ENCODE results near the gene SLC27A2. TPM values are rescaled to one million over a fixed set of nuclear protein-coding genes. Genes with fewer than 3 reads are reported as not detected.

SLC27A2 gene
- total RNA-seq, 2 experiments from 2014 or later, result not detected

DNA sequence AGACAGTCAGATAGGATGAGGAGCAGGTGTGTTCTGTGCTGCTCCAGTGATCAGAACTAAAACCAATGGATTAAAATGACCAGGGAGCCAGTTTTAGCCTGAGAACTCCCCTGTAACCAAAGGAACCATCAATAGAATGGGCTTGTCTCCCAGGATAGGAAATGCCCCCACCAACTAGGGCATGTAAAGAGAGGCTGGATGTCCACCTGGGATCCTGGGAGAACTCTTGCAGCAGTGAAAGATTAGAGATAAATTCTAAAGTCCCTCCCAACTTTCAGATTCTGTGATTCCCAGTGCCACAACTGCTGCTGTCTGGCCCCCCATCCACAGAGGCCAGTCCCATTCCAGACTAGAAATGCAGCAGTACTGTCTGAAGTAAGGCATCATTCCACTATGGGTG, 49.8 kb downstream of the SLC27A2 start:
- Histone ChIP-seq H3K4me1 (ENCODE audit: insufficient read depth, low read length, poor library complexity, severe bottlenecking) (no peaks in the 10 kb centered on the region), H3K36me3 (ENCODE audit: insufficient read depth, low read length) (no peaks in the 10 kb centered on the region), H4K20me1 (ENCODE audit: insufficient read depth, low read length) (no peaks in the 10 kb centered on the region), H2AFZ (ENCODE audit: low read length) (no peak overlapping the region), H3K27ac (ENCODE audit: low read depth, low read length, poor library complexity, severe bottlenecking) (no peak overlapping the region), H3K4me2 (ENCODE audit: low read length) (no peak overlapping the region), H3K4me3 (ENCODE audit: low read depth, low read length, poor library complexity, severe bottlenecking) (no peak overlapping the region), H3K79me2 (ENCODE audit: insufficient read depth, low read depth, low read length) (no peaks in the 10 kb centered on the region), H3K9me2 (ENCODE audit: insufficient read depth, low read length) (no peaks in the 10 kb centered on the region), H3K9me3 (ENCODE audit: low read length) (no peaks in the 10 kb centered on the region)
- ChIA-PET POLR2A (no interaction called here), CTCF (ENCODE audit: unreplicated experiment) (no interaction called here)
- no peak for DNase-seq (ENCODE audit: low spot score)
- TF ChIP-seq EZH2phosphoT487 (IDR thresholded peaks at IDR 0.05; ENCODE audit: borderline replicate concordance, low read depth, low read length), result no peak
- TF ChIP-seq, protein P1, sequence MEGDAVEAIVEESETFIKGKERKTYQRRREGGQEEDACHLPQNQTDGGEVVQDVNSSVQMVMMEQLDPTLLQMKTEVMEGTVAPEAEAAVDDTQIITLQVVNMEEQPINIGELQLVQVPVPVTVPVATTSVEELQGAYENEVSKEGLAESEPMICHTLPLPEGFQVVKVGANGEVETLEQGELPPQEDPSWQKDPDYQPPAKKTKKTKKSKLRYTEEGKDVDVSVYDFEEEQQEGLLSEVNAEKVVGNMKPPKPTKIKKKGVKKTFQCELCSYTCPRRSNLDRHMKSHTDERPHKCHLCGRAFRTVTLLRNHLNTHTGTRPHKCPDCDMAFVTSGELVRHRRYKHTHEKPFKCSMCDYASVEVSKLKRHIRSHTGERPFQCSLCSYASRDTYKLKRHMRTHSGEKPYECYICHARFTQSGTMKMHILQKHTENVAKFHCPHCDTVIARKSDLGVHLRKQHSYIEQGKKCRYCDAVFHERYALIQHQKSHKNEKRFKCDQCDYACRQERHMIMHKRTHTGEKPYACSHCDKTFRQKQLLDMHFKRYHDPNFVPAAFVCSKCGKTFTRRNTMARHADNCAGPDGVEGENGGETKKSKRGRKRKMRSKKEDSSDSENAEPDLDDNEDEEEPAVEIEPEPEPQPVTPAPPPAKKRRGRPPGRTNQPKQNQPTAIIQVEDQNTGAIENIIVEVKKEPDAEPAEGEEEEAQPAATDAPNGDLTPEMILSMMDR (conservative IDR thresholded peaks at IDR 0.05; ENCODE audit: low read length), result no peak
- BruUV-seq (replicated peaks), result no TSS peak
- intact Hi-C loops (cut with micrococcal nuclease; ENCODE audit: unreplicated experiment), result no loop called here

DNA sequence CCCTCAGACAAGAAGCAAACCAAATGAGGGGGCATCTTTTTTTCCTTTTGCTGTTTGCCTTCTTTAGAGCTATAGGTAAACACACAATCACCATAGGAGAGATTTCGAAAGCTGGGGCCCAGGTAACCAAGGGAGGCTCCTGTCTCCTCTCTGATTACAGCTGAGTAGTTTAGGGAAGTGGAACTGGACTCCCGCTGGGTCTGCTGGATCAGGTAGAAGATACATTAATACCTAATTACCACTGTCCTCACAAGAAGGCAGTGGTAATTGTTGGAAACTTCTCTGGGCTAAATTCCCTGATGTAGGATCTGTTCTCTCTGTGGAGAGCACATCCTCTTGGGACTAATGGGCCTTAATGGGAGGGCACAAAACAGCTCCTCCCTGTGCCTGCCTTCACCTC, 50.8 kb downstream of the SLC27A2 start:
- intact Hi-C loops (cut with micrococcal nuclease; ENCODE audit: unreplicated experiment), result no loop called here
- no peak overlapping the region for H3K4me2 ChIP-seq (ENCODE audit: low read length)
- no peaks in the 10 kb centered on the region for H3K79me2 ChIP-seq (ENCODE audit: insufficient read depth, low read depth, low read length)
- TF ChIP-seq, protein P1 (conservative IDR thresholded peaks at IDR 0.05; ENCODE audit: low read length), result no peak
- no peak for TF ChIP-seq EZH2phosphoT487 (IDR thresholded peaks at IDR 0.05; ENCODE audit: borderline replicate concordance, low read depth, low read length)
- no peaks in the 10 kb centered on the region for H3K9me2 ChIP-seq (ENCODE audit: insufficient read depth, low read length)
- no peaks in the 10 kb centered on the region for H3K4me1 ChIP-seq (ENCODE audit: insufficient read depth, low read length, poor library complexity, severe bottlenecking)
- DNase-seq (ENCODE audit: low spot score), result no peak
- H3K27ac ChIP-seq (ENCODE audit: low read depth, low read length, poor library complexity, severe bottlenecking), result no peak overlapping the region
- H3K9me3 ChIP-seq (ENCODE audit: low read length), result no peaks in the 10 kb centered on the region
- ChIA-PET CTCF (ENCODE audit: unreplicated experiment) (no interaction called here), POLR2A (no interaction called here)
- no peak overlapping the region for H2AFZ ChIP-seq (ENCODE audit: low read length)
- no peak overlapping the region for H3K4me3 ChIP-seq (ENCODE audit: low read depth, low read length, poor library complexity, severe bottlenecking)
- no peaks in the 10 kb centered on the region for H3K36me3 ChIP-seq (ENCODE audit: insufficient read depth, low read length)
- no TSS peak for BruUV-seq (replicated peaks)
- H4K20me1 ChIP-seq (ENCODE audit: insufficient read depth, low read length), result no peaks in the 10 kb centered on the region

DNA sequence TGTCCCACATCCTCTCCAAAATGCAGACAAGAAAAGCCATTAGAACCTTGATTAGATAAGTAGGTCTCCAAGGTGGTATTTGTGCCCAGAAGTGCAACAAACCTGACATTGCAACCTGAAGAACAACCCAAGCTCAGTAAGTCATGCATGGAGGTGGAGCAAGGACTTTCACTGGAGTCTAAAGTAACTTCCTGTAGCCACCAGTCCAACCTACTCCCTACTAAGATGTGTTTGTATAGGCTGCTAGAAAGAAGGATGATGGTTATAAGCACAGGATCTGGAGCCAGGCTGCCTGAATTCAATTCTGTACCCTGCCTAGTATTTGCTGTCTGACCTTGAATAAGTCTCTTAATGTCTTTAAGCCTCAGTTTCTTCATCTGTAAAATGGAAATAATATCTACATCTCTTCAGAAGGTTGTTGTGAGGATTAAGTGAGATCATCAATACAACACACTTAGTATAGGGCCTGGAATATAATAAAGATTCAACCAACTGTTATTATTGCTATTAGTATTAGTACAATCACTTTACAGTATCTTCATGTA, 51.3 kb downstream of the SLC27A2 start:
- TF ChIP-seq, protein P1 (conservative IDR thresholded peaks at IDR 0.05; ENCODE audit: low read length), result no peak
- no peak for TF ChIP-seq EZH2phosphoT487 (IDR thresholded peaks at IDR 0.05; ENCODE audit: borderline replicate concordance, low read depth, low read length)
- POLR2A ChIA-PET, result no interaction called here
- Histone ChIP-seq H3K9me2 (ENCODE audit: insufficient read depth, low read length) (no peaks in the 10 kb centered on the region), H3K79me2 (ENCODE audit: insufficient read depth, low read depth, low read length) (no peaks in the 10 kb centered on the region), H3K4me3 (ENCODE audit: low read depth, low read length, poor library complexity, severe bottlenecking) (no peak overlapping the region), H3K4me1 (ENCODE audit: insufficient read depth, low read length, poor library complexity, severe bottlenecking) (no peaks in the 10 kb centered on the region), H3K27ac (ENCODE audit: low read depth, low read length, poor library complexity, severe bottlenecking) (no peak overlapping the region), H3K36me3 (ENCODE audit: insufficient read depth, low read length) (no peaks in the 10 kb centered on the region), H3K9me3 (ENCODE audit: low read length) (no peaks in the 10 kb centered on the region), H2AFZ (ENCODE audit: low read length) (no peak overlapping the region), H4K20me1 (ENCODE audit: insufficient read depth, low read length) (no peaks in the 10 kb centered on the region), H3K4me2 (ENCODE audit: low read length) (no peak overlapping the region)
- intact Hi-C loops (cut with micrococcal nuclease; ENCODE audit: unreplicated experiment), result no loop called here
- CTCF ChIA-PET (ENCODE audit: unreplicated experiment), result no interaction called here
- no peak for DNase-seq (ENCODE audit: low spot score)
- BruUV-seq (replicated peaks), result no TSS peak
